HEK293T (cell line): Measurements from ENCODE around the gene DNAJC27.

Experiments used
- CTCF ChIA-PET: fragments of 350-600 bp; formaldehyde crosslinking; extraction: SDS; loops from one replicate; lab custom pipeline; 2021; ENCODE audit warnings: antibody characterized with exemption, inconsistent platforms; lab: Yijun Ruan, JAX
- POLR2A ChIA-PET: fragments of 350-600 bp; formaldehyde crosslinking; extraction: SDS; loops from one replicate; lab custom pipeline; 2020; ENCODE audit warnings: antibody characterized with exemption, inconsistent platforms; lab: Yijun Ruan, JAX
- DNase-seq: peaks from one replicate; pipeline ENCODE4 v3.0.0; 2012; ENCODE audit warnings: mixed read lengths; ENCODE audit errors: extremely low spot score
- ARNT ChIP-seq: fragments of 450-650 bp; IDR thresholded peaks from 2 replicates; pipeline ENCODE4 v1.6.1; 2017; ENCODE audit warnings: mild to moderate bottlenecking
- BHLHE40 ChIP-seq: fragments of 450-650 bp; IDR thresholded peaks from 2 replicates; pipeline ENCODE4 v1.6.1; 2016; ENCODE audit warnings: mild to moderate bottlenecking, moderate library complexity, borderline replicate concordance
- CTBP1 ChIP-seq: fragments of 450-650 bp; IDR thresholded peaks from 2 replicates; pipeline ENCODE4 v1.6.1; 2016; ENCODE audit warnings: borderline replicate concordance
- ELF4 ChIP-seq: fragments of 450-650 bp; IDR thresholded peaks from 2 replicates; pipeline ENCODE4 v1.6.1; 2017; ENCODE audit warnings: antibody characterized with exemption
- FOXA1 ChIP-seq: fragments of 450-650 bp; IDR thresholded peaks from 2 replicates; pipeline ENCODE4 v1.6.1; 2016; ENCODE audit warnings: mild to moderate bottlenecking
- FOXK2 ChIP-seq: fragments of 450-650 bp; IDR thresholded peaks from 2 replicates; pipeline ENCODE4 v1.6.1; 2016; ENCODE audit warnings: mild to moderate bottlenecking
- FOXM1 ChIP-seq: fragments of 450-650 bp; IDR thresholded peaks from 2 replicates; pipeline ENCODE4 v1.6.1; 2017; ENCODE audit warnings: mild to moderate bottlenecking, borderline replicate concordance
- HDGF ChIP-seq: fragments of 450-650 bp; IDR thresholded peaks from 2 replicates; pipeline ENCODE4 v1.6.1; 2017; ENCODE audit warnings: antibody characterized with exemption, borderline replicate concordance
- L3MBTL2 ChIP-seq: fragments of 450-650 bp; conservative IDR thresholded peaks from 2 replicates; pipeline ENCODE4 v1.6.1; 2016; ENCODE audit warnings: mild to moderate bottlenecking
- LEF1 ChIP-seq: fragments of 450-650 bp; IDR thresholded peaks from 2 replicates; pipeline ENCODE4 v1.6.1; 2017; ENCODE audit warnings: mild to moderate bottlenecking, borderline replicate concordance
- NFRKB ChIP-seq: fragments of 450-650 bp; IDR thresholded peaks from 2 replicates; pipeline ENCODE4 v1.6.1; 2016; ENCODE audit warnings: mild to moderate bottlenecking, moderate library complexity
- SP1 ChIP-seq: fragments of 450-650 bp; IDR thresholded peaks from 2 replicates; pipeline ENCODE4 v1.6.1; 2017
- SUZ12 ChIP-seq: fragments of 450-650 bp; IDR thresholded peaks from 2 replicates; pipeline ENCODE4 v1.6.1; 2016; ENCODE audit warnings: mild to moderate bottlenecking
- TARDBP ChIP-seq: fragments of 450-650 bp; IDR thresholded peaks from 2 replicates; pipeline ENCODE4 v1.6.1; 2016
- ZNF384 ChIP-seq: fragments of 450-650 bp; IDR thresholded peaks from 2 replicates; pipeline ENCODE4 v1.6.1; 2016
- TF ChIP-seq, protein P1 (sequence below): fragments of 450-650 bp; IDR thresholded peaks from 2 replicates; pipeline ENCODE4 v1.6.1; 2016

Gene DNAJC27

GRCh38 chr2:24926220-24926601 is 45.5 kb downstream of the DNAJC27 start:
- ChIA-PET CTCF (no interaction called here), POLR2A (no interaction called here)
- TF ChIP-seq SP1: no peak
- TF ChIP-seq TARDBP: no peak
- no peak for TF ChIP-seq FOXK2
- TF ChIP-seq ARNT: no peak
- no peak for TF ChIP-seq FOXM1
- TF ChIP-seq ELF4: no peak
- TF ChIP-seq, protein P1, sequence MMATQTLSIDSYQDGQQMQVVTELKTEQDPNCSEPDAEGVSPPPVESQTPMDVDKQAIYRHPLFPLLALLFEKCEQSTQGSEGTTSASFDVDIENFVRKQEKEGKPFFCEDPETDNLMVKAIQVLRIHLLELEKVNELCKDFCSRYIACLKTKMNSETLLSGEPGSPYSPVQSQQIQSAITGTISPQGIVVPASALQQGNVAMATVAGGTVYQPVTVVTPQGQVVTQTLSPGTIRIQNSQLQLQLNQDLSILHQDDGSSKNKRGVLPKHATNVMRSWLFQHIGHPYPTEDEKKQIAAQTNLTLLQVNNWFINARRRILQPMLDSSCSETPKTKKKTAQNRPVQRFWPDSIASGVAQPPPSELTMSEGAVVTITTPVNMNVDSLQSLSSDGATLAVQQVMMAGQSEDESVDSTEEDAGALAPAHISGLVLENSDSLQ: no peak
- no peak for TF ChIP-seq L3MBTL2
- no peak for TF ChIP-seq FOXA1
- TF ChIP-seq HDGF: no peak
- TF ChIP-seq BHLHE40: no peak
- TF ChIP-seq CTBP1: no peak
- no peak for TF ChIP-seq SUZ12
- DNase-seq: no peak

GRCh38 chr2:24925815-24926214 is 45.9 kb downstream of the DNAJC27 start:
- DNase-seq: no peak
- CTCF ChIA-PET: no interaction called here
- POLR2A ChIA-PET: no interaction called here
- TF ChIP-seq FOXA1 (no peak), FOXM1 (no peak), NFRKB (no peak), FOXK2 (no peak), HDGF (no peak), CTBP1 (no peak), ARNT (no peak), BHLHE40 (no peak)

- POLR2A ChIA-PET: no interaction called here
- no peak for DNase-seq
- TF ChIP-seq NFRKB (no peak), TARDBP (no peak), BHLHE40 (no peak), CTBP1 (no peak), ZNF384 (no peak), ELF4 (no peak), LEF1 (no peak), FOXM1 (no peak), SUZ12 (no peak), ARNT (no peak), L3MBTL2 (no peak), FOXK2 (no peak), FOXA1 (no peak), SP1 (no peak), HDGF (no peak)
- TF ChIP-seq, protein P1: no peak
- CTCF ChIA-PET: no interaction called here
These were observed 47.0 kb downstream of the DNAJC27 start for GRCh38 chr2:24924732-24925131.

DNA sequence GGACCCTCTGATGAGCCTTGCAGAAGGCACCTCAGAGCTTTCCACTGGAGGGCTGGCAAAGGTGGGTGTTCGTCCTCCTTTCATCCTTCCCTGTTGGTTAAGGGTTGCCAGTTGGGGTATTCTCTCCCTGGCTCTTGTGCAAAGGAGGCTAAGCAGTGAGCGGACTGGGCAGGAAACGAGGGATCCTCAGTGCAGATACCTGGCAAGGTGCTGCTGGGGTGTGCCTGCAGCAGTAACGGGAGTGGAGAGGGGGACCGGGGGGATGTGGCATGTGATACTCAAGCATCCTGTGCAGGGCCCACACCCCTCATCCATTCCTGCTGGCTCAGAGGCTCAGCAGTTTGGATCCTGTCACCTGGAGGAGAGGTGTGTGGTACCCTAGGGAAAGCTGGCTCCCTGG is 47.5 kb downstream of the DNAJC27 start:
- ChIA-PET CTCF (no interaction called here), POLR2A (interaction anchor here (0.6 kb wide), 1 partner anchor 13 kb away, joined by 3 read pairs; no protein-coding TSS in a partner anchor)
- TF ChIP-seq SP1 (no peak), NFRKB (no peak), FOXK2 (no peak), BHLHE40 (no peak), LEF1 (no peak), FOXM1 (no peak), SUZ12 (no peak), HDGF (no peak), ELF4 (no peak), TARDBP (no peak), CTBP1 (no peak), FOXA1 (no peak), L3MBTL2 (no peak), ZNF384 (no peak), ARNT (no peak)
- TF ChIP-seq, protein P1: no peak
- DNase-seq: no peak

DNA sequence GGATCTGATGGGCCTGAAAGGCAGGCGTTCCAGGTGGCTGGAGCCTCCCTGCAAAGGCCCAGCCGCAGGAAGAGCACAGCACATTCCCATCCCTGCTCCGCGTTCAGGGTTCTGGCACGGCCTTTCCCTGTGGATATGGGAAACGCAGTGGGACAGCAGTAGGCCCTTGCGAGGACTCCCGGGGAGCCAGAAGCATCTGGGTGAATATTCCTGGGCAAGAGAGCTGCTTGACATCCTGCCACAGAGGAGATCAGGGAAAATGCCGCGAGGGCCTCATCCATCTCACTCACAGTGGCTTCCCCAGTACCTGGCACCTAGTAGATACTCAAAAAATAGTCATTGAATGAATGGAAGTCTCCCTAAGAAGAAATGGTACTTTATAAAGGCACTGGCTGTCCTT is 48.6 kb downstream of the DNAJC27 start:
- ChIA-PET CTCF (no interaction called here), POLR2A (no interaction called here)
- no peak for TF ChIP-seq CTBP1
- no peak for TF ChIP-seq HDGF
- TF ChIP-seq FOXM1: no peak
- TF ChIP-seq SUZ12: no peak
- no peak for TF ChIP-seq TARDBP
- no peak for DNase-seq

- CTCF ChIA-PET: no interaction called here
- POLR2A ChIA-PET: no interaction called here
These were observed 49.2 kb downstream of the DNAJC27 start for GRCh38 chr2:24922556-24922955.

More at GRCh38 chr2:24922556-24922955, 49.2 kb downstream of the DNAJC27 start:
- TF ChIP-seq FOXM1 (no peak), SUZ12 (no peak), ELF4 (no peak), NFRKB (no peak), LEF1 (no peak), ARNT (no peak), CTBP1 (no peak), FOXK2 (no peak), L3MBTL2 (no peak), FOXA1 (no peak), TARDBP (no peak)
- TF ChIP-seq, protein P1: no peak
- DNase-seq: no peak
